ENCODE data around the gene ALAS1.

ALAS1 gene

GRCh38 chr3:52220380-52221026 is 22.5 kb downstream of the ALAS1 start:
- no peaks in the 10 kb centered on the region for H3K27me3 Mint-ChIP-seq
- H3K36me3 Mint-ChIP-seq = peaks cover 2% of the 10 kb centered on the region
- no peak overlapping the region for H3K4me3 Mint-ChIP-seq
- H3K27ac Mint-ChIP-seq = peak overlapping the region; percentile 25
- H3K4me1 Mint-ChIP-seq = peaks cover 83% of the 10 kb centered on the region
- no peaks in the 10 kb centered on the region for H3K9me3 Mint-ChIP-seq

GRCh38 chr3:52221141-52221562 is 23.2 kb downstream of the ALAS1 start:
- Mint-ChIP-seq H3K4me3 (no peak overlapping the region), H3K27me3 (no peaks in the 10 kb centered on the region), H3K36me3 (no peaks in the 10 kb centered on the region), H3K27ac (no peak overlapping the region), H3K9me3 (no peaks in the 10 kb centered on the region), H3K4me1 (peaks cover 86% of the 10 kb centered on the region)

- peaks cover 88% of the 10 kb centered on the region for H3K4me1 Mint-ChIP-seq
- peak overlapping the region; percentile 62 for H3K4me3 Mint-ChIP-seq
- no peaks in the 10 kb centered on the region for H3K9me3 Mint-ChIP-seq
- H3K27me3 Mint-ChIP-seq = no peaks in the 10 kb centered on the region
- peak overlapping the region; percentile 51 for H3K27ac Mint-ChIP-seq
- H3K36me3 Mint-ChIP-seq = no peaks in the 10 kb centered on the region
These were observed 23.8 kb downstream of the ALAS1 start for GRCh38 chr3:52221563-52222318.

DNA sequence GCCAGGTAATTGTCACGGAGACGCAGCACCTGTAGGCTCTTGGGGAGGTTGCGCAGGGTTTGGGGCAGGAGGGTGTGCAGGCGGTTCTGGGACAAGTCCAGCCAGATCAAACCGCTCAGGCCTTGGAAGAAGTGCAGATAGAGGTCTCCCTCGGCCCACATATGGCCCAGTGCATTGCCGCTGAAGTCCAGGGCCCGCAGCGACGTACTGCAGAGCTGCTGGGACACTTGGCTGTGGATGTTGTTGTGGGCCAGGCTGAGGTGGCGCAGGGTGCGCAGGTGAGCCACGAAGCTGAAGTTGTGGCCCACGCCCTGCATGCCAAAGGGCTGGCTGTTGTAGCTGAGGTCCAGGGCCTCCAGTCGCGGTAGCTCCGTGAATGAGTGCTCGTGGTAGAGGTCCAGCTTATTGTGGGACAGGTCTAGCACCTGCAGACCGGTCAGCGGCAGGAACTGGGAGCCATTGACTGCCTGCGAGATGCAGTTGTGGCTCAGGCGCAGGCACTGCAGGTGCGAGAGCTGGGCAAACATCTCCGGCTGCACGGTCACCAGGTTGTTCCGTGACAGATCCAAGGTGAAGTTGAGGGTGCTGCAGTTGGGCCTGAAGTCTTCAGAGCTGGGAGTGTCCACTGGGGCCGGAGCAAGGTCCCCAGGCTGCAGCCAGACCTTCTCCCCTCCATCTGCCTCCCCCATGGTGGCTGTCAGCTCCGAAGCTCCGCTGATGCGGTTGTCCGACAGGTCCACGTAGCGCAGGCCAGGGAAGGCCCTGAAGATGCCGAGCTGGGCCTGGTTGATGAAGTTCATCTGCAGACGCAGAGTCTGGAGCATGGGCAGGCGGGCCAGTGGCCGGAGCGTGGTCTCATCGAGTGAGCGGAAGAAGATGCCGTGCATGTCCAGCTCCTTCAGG is 24.6 kb downstream of the ALAS1 start:
- no peaks in the 10 kb centered on the region for H3K9me3 Mint-ChIP-seq
- no peaks in the 10 kb centered on the region for H3K36me3 Mint-ChIP-seq
- peaks cover 82% of the 10 kb centered on the region for H3K4me1 Mint-ChIP-seq
- H3K4me3 Mint-ChIP-seq = peak overlapping the region; percentile 62
- H3K27ac Mint-ChIP-seq = peak overlapping the region; percentile 51
- no peaks in the 10 kb centered on the region for H3K27me3 Mint-ChIP-seq

GRCh38 chr3:52223449-52224408 is 25.8 kb downstream of the ALAS1 start:
- H3K4me1 Mint-ChIP-seq = peaks cover 70% of the 10 kb centered on the region
- H3K9me3 Mint-ChIP-seq = no peaks in the 10 kb centered on the region
- peak overlapping the region; percentile 46 for H3K27ac Mint-ChIP-seq
- H3K27me3 Mint-ChIP-seq = no peaks in the 10 kb centered on the region
- no peaks in the 10 kb centered on the region for H3K36me3 Mint-ChIP-seq
- peak overlapping the region; percentile 61 for H3K4me3 Mint-ChIP-seq

DNA sequence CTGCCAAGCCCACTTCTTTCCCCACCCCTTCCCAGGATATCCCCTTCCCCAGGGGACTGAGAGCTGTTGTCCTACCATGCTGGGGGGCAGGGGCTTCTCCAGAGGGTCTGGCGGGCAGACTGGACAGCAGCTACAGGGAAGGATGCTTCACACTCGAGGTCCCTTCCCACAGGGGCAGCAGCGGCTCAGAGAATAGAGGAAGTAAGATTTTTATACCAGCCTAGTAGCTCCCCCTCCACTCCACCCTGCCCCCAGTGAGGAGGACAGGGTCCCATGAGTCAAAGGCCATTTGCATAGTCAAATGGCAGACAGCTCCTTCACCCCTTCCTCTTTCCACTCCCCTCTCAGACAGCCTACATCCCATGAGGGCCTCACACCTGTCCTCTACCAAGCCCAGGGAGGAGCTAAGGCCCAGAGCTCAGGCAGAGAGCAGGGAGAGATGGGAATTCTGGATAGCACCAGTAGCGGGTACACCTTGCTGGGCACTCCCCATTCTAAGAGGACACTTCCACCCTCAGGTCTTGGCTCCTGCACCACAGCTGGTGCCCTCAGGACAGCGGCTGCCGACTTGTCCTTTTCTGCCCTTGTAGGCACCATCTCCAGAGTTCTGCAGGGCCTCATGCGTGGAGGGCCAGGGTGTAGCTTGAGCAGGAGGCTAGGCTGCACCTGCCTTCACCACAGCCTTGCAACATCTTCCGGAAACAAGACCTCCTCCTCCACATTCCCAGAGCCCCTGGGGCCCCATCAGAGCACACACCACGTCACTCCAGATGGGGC is 27.7 kb downstream of the ALAS1 start, which contains the start of gene TLR9:
Gene TLR9, minus strand, starts transcription at position 194 of the 777 bp plus-strand sequence. Its CDS starts 116 bp downstream, at position 78.
- Mint-ChIP-seq H3K4me3 (peak within 1 kb of the TSS; percentile 36), H3K4me1 (peaks cover 55% of the 10 kb centered on the region), H3K36me3 (peaks cover 4% of the 10 kb centered on the region), H3K9me3 (no peaks in the 10 kb centered on the region), H3K27ac (peak within 1 kb of the TSS; percentile 84), H3K27me3 (no peaks in the 10 kb centered on the region)

- Mint-ChIP-seq H3K27me3 (no peaks in the 10 kb centered on the region), H3K36me3 (peaks cover 4% of the 10 kb centered on the region), H3K9me3 (no peaks in the 10 kb centered on the region), H3K4me1 (peaks cover 55% of the 10 kb centered on the region), H3K4me3 (peak overlapping the region; percentile 2), H3K27ac (peak overlapping the region; percentile 84)
These were observed 28.4 kb downstream of the ALAS1 start for GRCh38 chr3:52226229-52226817.

DNA sequence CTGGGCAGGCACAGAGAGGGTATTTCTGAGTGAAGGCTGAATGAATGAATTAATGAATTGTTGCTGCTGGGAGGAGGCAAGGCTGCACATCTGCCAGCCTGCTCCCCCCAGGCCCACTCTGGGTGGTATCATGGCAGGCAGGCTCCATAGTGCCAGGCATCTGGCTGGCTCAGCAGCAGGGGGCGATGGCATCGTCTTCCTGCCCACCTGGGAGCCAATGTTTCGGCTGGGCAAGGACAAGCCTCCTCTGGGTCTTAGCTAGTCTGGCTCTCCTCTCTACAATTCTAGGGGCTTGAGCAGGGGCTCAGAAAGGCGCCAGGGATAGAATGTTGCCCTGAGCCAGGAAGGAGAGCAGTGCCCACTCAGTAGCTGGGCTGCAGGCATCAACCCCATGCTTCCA is 29.2 kb downstream of the ALAS1 start:
- Mint-ChIP-seq H3K36me3 (peaks cover 4% of the 10 kb centered on the region), H3K27me3 (no peaks in the 10 kb centered on the region), H3K9me3 (no peaks in the 10 kb centered on the region), H3K4me3 (peak overlapping the region; percentile 2), H3K27ac (peak overlapping the region; percentile 84), H3K4me1 (peaks cover 54% of the 10 kb centered on the region)

DNA sequence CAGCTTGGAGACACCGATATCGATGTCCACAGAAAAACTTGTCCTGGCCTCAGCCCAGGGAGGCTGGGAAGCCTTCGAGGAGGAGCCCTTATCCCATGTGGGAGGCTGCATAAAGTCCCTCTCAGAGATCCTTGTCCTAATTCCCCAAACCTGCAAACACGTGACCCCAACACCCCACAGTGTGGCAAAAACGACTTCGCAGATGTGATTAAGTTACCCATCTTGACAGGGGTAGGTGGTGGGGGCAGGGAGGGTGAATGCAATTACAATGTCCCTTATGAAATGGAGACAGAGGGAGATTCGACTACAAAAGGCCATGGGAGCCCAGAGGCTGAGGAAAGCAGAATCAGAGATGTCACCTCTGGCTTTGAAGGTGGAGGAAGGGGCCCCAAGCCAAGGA is 29.8 kb downstream of the ALAS1 start:
- peaks cover 4% of the 10 kb centered on the region for H3K36me3 Mint-ChIP-seq
- H3K9me3 Mint-ChIP-seq = no peaks in the 10 kb centered on the region
- no peaks in the 10 kb centered on the region for H3K27me3 Mint-ChIP-seq
- H3K4me1 Mint-ChIP-seq = peaks cover 54% of the 10 kb centered on the region
- peak overlapping the region; percentile 74 for H3K27ac Mint-ChIP-seq
- H3K4me3 Mint-ChIP-seq = no peak overlapping the region

DNA sequence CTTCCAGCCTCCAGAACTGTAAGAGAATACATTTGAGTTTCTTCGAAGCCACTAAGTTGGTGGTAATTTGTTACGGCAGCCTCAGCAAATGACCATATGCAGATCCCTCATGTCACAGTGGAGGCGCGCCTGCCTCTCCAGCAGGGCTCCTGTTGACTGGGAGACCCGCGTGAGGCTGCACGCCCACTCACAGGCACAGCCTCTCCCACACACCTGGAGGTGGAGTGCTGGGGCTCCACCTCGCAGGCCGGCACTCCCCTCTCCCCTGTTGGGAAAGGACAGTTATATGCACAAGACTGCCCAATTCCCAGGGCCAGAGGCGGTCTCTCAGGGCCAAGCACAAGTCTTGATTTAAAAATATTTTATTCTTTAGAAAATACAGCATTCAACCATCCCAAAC is 30.3 kb downstream of the ALAS1 start:
- Mint-ChIP-seq H3K36me3 (peaks cover 4% of the 10 kb centered on the region), H3K9me3 (no peaks in the 10 kb centered on the region), H3K4me3 (no peak overlapping the region), H3K4me1 (peaks cover 54% of the 10 kb centered on the region), H3K27ac (no peak overlapping the region), H3K27me3 (no peaks in the 10 kb centered on the region)

GRCh38 chr3:52228751-52229291 is 30.9 kb downstream of the ALAS1 start:
- H3K4me3 Mint-ChIP-seq = no peak overlapping the region
- H3K4me1 Mint-ChIP-seq = peaks cover 54% of the 10 kb centered on the region
- no peaks in the 10 kb centered on the region for H3K27me3 Mint-ChIP-seq
- no peak overlapping the region for H3K27ac Mint-ChIP-seq
- peaks cover 4% of the 10 kb centered on the region for H3K36me3 Mint-ChIP-seq
- H3K9me3 Mint-ChIP-seq = no peaks in the 10 kb centered on the region

GRCh38 chr3:52229656-52230055 is 31.7 kb downstream of the ALAS1 start:
- H3K27ac Mint-ChIP-seq = no peak overlapping the region
- H3K27me3 Mint-ChIP-seq = no peaks in the 10 kb centered on the region
- peaks cover 4% of the 10 kb centered on the region for H3K36me3 Mint-ChIP-seq
- H3K9me3 Mint-ChIP-seq = no peaks in the 10 kb centered on the region
- peaks cover 53% of the 10 kb centered on the region for H3K4me1 Mint-ChIP-seq
- H3K4me3 Mint-ChIP-seq = no peak overlapping the region

DNA sequence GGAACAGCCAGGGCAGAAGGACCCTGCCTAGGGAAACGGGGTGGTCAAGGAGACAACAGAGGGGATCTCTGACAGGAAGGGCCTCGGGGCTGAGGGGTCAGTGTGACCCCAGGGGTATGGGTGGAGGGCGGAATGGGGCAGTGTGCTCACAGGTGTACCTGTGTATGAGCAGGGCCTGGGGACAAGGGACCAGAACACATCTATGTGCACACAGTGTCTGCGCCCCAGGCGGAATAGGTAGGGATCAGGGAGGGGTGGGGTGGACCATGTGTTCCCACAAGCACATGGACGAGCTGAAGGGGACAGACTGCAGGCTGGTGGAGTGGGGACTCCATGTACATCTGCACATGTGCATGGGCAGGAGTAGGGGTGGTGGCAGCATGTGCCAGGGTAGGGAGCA is 32.5 kb downstream of the ALAS1 start:
- Mint-ChIP-seq H3K27ac (peak overlapping the region; percentile 30), H3K9me3 (no peaks in the 10 kb centered on the region), H3K27me3 (no peaks in the 10 kb centered on the region), H3K4me3 (no peak overlapping the region), H3K4me1 (peaks cover 54% of the 10 kb centered on the region), H3K36me3 (peaks cover 4% of the 10 kb centered on the region)
